ENCODE measurements around the gene OR2AG1.

Gene OR2AG1

DNA sequence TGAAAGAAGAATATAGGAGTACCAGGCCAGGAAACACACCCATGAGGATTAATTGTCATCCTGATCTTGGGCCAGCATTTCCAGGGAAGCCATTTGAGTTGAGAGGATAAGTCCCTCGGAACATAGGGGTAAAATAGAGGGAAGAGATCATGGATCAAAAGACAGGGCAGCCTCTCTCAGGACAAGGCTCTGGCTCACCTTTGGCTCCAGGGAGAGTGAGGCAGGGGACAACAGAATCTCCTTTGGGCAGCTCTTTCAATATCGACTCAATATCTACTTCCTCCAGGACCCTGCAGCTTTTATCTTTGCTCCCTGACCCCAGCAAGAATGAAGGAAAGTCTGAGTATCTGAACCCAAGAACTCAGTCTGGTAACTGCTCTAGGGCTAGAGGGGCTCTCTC, at the start of gene OR2AG1:
Gene OR2AG1 (plus strand): TSS at position 301 of the 400 bp plus-strand sequence. CDS start 2,018 bp downstream, outside the sequence.
- DNase-seq (ENCODE audit: low read depth), result no peak

DNA sequence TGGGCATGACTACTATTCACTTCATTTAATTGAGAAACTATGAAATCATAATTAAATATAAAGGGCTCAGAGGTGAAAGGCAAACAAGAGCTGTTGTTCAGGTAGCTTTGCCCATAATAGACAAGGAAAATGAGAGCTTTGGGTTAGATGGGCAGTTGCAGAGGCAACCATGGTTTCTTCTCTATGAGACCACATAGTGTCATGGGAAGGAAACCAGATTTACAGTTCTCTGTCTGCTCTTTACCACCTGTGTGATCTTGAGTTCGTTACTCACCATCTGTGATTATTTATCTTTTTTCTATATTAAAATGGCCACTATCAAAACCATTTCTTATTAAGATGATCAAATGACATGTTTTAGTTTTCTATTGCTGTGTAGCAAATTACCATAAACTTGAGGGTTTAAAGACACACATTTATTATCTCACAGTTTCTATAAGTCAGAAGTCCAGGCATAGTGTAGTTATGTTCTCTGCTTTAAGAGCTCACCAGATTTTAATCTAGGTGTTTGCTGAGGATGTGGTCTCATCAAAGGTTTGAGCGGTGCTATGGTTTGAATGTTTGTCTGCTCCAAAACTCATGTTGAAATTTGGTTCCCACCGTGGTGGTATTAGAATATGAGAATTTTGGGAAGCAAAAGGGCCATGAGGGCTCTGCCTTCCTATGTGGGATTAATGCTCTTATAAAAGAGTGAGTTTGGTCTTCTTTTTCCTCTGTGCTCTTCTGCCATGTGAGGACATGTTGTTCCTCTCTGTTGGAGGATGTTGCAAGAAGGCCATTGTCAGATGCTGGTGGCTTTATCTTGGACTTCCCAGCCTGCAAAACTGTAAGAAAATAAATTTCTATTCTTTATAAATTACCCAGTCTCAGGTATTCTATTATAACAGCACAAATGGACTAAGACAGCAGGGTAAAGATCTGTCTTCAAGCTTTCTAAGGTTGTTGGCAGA, 49.2 kb upstream of the OR2AG1 start:
- peak; percentile 17 for DNase-seq (ENCODE audit: low read depth)

- peak; percentile 5 for DNase-seq (ENCODE audit: low read depth)
These were observed 48.2 kb upstream of the OR2AG1 start for GRCh38 chr11:6734616-6735015.

- DNase-seq (ENCODE audit: low read depth), result no peak
These were observed 47.5 kb upstream of the OR2AG1 start for GRCh38 chr11:6735306-6735705.

GRCh38 chr11:6736495-6737121, 46.2 kb upstream of the OR2AG1 start:
- no peak for DNase-seq (ENCODE audit: low read depth)

DNA sequence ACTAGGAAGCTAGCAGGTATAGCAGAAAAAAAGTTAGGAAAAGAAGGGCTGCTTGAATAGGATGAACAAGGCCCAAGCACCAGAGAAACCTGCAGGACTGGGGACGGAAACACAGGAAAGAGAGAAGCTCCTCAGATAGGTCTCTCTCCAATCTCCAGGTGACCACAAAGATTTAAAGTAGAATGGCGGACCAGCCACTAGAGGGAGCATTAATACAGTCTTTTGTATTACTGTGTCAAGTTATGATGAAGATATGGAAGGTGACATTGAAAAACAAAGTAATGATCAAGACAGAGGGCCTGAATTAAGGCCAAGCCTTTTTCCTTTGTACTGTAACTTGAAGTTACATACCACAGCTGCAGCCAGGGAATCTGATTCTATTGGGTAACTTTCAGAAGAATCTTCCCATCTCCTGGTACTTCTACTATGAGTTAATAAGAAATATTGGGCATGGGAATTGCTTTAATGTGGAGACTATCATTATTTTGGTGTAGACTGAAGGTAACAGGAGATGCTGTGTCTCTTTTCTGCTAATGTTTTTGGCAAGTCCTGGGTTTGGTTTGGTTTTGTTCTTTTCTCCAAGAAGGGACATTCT, 44.9 kb upstream of the OR2AG1 start:
- DNase-seq (ENCODE audit: low read depth), result peak; percentile 46

DNA sequence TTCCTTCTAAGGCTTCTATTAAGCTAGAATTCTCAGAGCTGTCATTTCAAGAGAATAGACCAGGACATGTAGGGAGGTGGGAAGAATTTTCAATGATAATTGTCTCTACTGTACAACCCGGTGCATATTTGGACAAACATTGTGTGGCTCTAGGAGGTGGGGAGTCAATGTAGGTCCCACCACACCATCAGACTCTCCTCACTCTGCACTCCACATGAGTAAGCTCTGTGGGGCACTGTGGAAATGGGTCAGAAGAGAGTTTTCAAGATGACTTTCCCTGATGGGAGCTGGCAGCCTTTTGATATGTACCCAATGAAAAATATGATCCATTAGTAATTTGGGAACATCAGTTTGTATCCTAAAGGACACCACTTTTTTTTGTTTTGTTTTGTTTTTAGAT, 44.2 kb upstream of the OR2AG1 start:
- no peak for DNase-seq (ENCODE audit: low read depth)

GRCh38 chr11:6742260-6742659, 40.6 kb upstream of the OR2AG1 start:
- no peak for DNase-seq (ENCODE audit: low read depth)

DNA sequence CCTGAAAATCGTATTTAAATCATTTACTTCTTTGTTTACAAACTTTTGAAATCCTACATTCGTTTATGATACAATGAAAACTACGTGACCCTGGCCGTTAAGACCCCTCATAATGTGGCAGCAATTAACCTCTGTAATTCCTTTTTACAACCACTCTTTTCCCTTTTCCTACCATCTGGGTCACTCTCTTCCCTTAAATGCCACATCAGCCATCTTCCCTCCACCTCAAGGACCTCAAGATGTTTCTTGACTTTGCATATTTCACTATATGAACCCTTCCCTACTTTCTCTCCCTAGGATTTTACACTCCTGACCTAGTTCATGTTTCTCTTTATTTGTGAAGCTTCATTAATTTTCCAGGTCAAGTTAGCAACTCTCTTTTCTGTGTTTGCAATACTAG, 37.8 kb upstream of the OR2AG1 start:
- DNase-seq (ENCODE audit: low read depth), result no peak

- DNase-seq (ENCODE audit: low read depth), result no peak
These were observed 37.3 kb upstream of the OR2AG1 start for GRCh38 chr11:6745465-6746015.

DNA sequence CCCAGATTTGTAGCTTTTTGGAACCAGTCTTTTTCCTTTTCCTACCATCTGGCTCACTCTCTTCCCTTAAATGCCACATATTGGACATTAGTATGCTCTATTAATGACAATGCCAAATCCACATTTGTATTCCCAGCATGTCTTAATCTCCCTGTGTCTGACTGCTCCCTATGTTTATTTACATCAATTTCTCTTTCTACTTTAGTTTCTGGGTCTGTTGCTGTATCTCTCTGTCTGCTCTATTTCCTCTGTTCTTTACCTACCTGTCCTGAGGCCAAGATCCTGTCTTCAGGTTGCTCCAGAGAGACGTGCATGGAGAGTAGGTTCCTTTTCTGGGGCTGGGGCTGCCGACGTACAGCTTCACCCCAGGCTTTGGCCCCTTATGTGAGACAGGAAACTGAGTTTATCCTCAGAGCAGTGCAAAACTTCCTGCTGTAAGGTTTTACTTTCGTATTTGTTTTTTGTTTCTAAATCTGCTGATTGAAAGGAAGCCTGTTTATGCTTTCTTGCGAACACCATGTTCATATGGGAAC, 36.7 kb upstream of the OR2AG1 start:
- peak; percentile 14 for DNase-seq (ENCODE audit: low read depth)

GRCh38 chr11:6746626-6747025, 36.2 kb upstream of the OR2AG1 start:
- no peak for DNase-seq (ENCODE audit: low read depth)

- DNase-seq (ENCODE audit: low read depth), result no peak
These were observed 35.6 kb upstream of the OR2AG1 start for GRCh38 chr11:6747097-6747668.

DNA sequence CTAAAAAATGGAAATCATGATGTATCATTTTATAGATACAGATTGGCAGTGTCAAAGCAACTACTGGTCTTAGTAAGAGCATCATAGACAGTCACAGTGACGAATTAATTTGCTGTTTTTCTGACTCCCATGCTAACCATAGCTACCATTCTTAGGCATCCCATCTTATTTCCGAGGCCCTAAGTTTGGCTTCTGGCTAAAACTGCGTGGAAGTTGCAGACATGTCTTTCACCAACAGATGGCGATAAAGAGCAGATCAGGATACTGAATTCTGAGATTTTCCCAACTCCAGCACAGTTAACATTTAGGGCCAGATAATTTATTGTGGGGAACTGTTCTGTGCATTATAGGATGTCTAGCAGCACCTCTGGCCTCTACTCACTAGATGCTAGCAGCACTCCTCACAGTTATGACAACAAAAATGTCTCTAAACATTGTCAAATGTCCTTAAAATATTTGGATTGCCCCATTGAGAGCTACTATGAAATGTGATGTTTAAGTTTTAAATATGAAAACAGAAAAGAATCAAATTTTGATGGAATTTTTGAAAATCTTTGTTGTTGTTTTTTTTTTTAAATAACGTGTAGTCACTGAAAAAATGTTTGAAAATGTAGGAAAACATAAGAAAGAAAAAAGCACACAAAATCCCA, 27.4 kb upstream of the OR2AG1 start:
- DNase-seq (ENCODE audit: low read depth), result no peak

DNA sequence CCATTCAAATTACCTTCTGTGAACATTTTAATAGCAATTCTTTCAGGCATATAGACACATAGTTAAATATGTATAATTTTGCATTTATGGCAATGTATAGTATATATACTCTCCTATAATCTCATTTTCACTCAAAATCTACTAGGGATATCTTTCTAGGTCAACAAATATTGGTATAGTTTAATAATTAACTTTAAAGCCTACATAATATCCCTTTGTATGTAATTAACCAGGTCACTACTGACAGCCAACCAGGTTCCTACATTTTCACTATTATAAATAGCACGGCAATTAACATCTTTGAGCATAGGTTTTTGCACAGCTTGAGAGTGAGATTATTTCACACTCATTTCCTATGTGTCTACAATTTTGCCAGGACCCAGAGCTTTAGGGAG, 26.9 kb upstream of the OR2AG1 start:
- DNase-seq (ENCODE audit: low read depth), result no peak

GRCh38 chr11:6757373-6757967, 25.4 kb upstream of the OR2AG1 start:
- peak; percentile 20 for DNase-seq (ENCODE audit: low read depth)

DNA sequence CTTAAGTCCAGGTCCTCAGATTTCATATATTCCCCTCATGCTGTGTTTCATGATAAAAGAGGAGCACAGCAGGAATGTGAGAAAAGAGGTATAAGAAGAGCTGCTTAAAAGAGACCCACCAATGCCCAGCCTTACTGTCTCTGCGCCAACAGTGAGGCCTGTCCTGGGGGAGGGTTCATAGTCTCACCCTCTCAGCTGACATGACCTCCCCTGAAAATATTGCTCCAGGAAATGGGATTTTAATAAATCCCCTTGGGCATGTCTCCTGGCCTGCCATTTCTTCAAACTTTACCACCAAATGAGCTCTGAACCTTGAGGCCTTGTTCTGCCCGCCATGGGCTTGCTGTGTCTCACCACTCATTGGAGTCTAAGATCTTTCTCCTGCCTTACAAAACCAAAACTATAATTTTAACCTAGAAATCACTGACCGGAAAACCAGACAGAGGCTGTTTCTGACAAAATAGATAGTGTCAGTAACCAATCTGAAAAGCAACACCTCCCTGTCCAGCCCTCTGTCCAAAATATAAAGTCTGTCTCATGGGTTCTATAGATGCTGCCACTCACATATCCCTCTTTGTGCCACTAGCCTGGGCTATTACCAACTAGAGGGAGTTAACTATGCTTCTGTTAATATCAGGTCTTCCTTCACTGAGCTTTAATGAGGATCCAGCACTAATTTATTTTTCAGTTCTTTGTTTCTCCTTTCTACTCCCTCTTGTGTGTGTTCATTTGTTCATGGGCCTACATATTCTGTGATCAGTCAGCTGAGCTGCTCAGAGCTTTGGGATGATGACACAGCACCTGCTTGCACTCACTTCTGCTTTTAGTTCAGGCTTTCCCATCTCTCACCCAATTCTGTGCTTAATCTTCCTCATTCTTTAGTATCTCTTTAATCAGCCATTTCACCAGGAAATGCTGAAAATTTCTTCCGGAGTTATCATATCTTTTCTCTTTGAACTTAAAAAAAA, 10.6 kb upstream of the OR2AG1 start, which contains the start of gene OR2AG2:
Gene OR2AG2 (minus strand): TSS at position 51 of the 968 bp plus-strand sequence. CDS start 3,019 bp downstream, outside the sequence.
- DNase-seq (ENCODE audit: low read depth), result no peak

- no peak for DNase-seq (ENCODE audit: low read depth)
These were observed 4.3 kb upstream of the OR2AG1 start for GRCh38 chr11:6778518-6778917.

- no peak for DNase-seq (ENCODE audit: low read depth)
These were observed 2.0 kb upstream of the OR2AG1 start for GRCh38 chr11:6780829-6781228.

DNA sequence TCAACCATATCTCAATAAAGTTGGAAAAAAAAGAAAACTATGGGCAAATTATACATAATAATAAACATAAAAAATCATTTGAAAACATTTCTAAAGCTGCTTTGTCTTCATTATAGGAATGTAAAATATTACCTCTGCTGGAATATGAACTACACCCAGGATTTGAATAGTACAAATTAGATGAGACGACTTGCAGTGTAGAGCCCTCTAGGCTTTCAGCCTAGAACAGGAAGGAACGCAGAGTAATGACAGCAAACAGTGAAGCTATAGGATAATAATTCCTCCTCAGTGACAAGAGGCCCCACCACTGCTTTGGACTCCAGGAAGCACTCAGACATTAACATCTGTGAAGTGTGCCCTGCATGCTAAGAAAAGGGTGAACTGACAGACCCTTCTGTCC, 7.7 kb downstream of the OR2AG1 start:
- DNase-seq (ENCODE audit: low read depth), result no peak
